Stimulated activated CD8-positive, alpha-beta memory T cell treated with anti-CD3 and anti-CD28 coated beads, Interleukin-4, amount 100 ng/mL, for 24 hours (primary cell): ENCODE measurements around the gene MST1R.

ENCODE experiments used
- DNase-seq: peaks from one replicate; pipeline ENCODE4 v3.0.0-alpha.2; 2020; ENCODE audit warnings: low read depth

Gene MST1R

GRCh38 chr3:49839193-49839809, 64.4 kb downstream of the MST1R start:
- peak; percentile 62 for DNase-seq
